H1 (cell line): ENCODE results near the gene TBK1. TPM values are rescaled to one million over a fixed set of nuclear protein-coding genes. Genes with fewer than 3 reads are reported as not detected.
A peak's percentile ranks its signal among the peaks of the same experiment; 100 is the strongest.

Source experiments
- CTCF ChIA-PET: fragments of 300-600 bp; sonication (Branson Sonifier 250); formaldehyde crosslinking; loops from one replicate; lab custom pipeline; 2021; ENCODE audit not compliant: partially characterized antibody; lab: Charles Lee
- POLR2A ChIA-PET: fragments of 300-600 bp; sonication (Branson Sonifier 250); formaldehyde crosslinking; loops from one replicate; lab custom pipeline; 2021; ENCODE audit warnings: inconsistent platforms; ENCODE audit not compliant: partially characterized antibody; lab: Charles Lee
- DNase-seq, 2 experiments: peaks; one replicate each; pipeline versions ENCODE4 v3.0.0 to v3.0.0-alpha.2; 2010 to 2022; ENCODE audit warnings: low spot score in 2 of 2, low read depth in 1 of 2, mixed read lengths in 1 of 2
- FAIRE-seq: peaks from 2 replicates; lab custom pipeline; 2011; peaks lifted over from hg19 to GRCh38; lab: Jason Lieb, UNC
- H2AFZ ChIP-seq: 2 replicates; pipeline ENCODE4 v1.8.1; 2012; ENCODE audit warnings: low read length, inconsistent platforms
- H2AK5ac ChIP-seq: 2 replicates; pipeline ENCODE4 v1.6.1; 2013; ENCODE audit warnings: low read depth, low read length
- H2BK120ac ChIP-seq: replicated peaks from 2 replicates; pipeline ENCODE3; 2013; ENCODE audit warnings: low read depth, low read length, inconsistent platforms
- H2BK12ac ChIP-seq: 2 replicates; pipeline ENCODE4 v1.6.1; 2013; ENCODE audit warnings: low read depth, low read length
- H2BK15ac ChIP-seq: 2 replicates; pipeline ENCODE4 v1.6.1; 2013; ENCODE audit warnings: low read length
- H2BK20ac ChIP-seq: 2 replicates; pipeline ENCODE4 v1.6.1; 2013; ENCODE audit warnings: low read length
- H2BK5ac ChIP-seq: 2 replicates; pipeline ENCODE4 v1.6.1; 2013; ENCODE audit warnings: low read depth, low read length
- H3K14ac ChIP-seq: 2 replicates; pipeline ENCODE4 v1.6.1; 2013; ENCODE audit warnings: inconsistent platforms; ENCODE audit not compliant: insufficient read length
- H3K18ac ChIP-seq: 2 replicates; pipeline ENCODE4 v1.6.1; 2013; ENCODE audit warnings: low read length; ENCODE audit errors: extremely low read depth
- H3K23ac ChIP-seq: 2 replicates; pipeline ENCODE4 v1.6.1; 2013; ENCODE audit warnings: inconsistent platforms; ENCODE audit not compliant: insufficient read length
- H3K23me2 ChIP-seq: 2 replicates; pipeline ENCODE4 v1.6.1; 2013; ENCODE audit warnings: low read depth, low read length
- H3K27ac ChIP-seq: 2 replicates; pipeline ENCODE4 v1.6.1; 2011; ENCODE audit warnings: low read depth, low read length, inconsistent platforms
- H3K27me3 ChIP-seq, 4 experiments: replicated peaks in 1 of 4; 1 replicate in 1 of 4; 2 replicates in 3 of 4; pipeline versions ENCODE4 v1.6.1 to v1.8.1; 2011 to 2013; ENCODE audit warnings: low read length in 3 of 4, mild to moderate bottlenecking in 3 of 4, inconsistent platforms in 2 of 4, mixed read lengths in 2 of 4, moderate library complexity in 1 of 4; ENCODE audit not compliant: control insufficient read depth in 3 of 4, insufficient read depth in 3 of 4; ENCODE audit errors: extremely low read depth in 1 of 4
- H3K36me3 ChIP-seq, 4 experiments: 2 replicates each; pipeline versions ENCODE4 v1.6.1 to v1.8.1; 2011 to 2013; ENCODE audit warnings: mild to moderate bottlenecking in 4 of 4, low read length in 3 of 4, moderate library complexity in 2 of 4, control low read depth in 1 of 4, inconsistent platforms in 1 of 4; ENCODE audit not compliant: insufficient read depth in 4 of 4, control insufficient read depth in 2 of 4
- H3K4ac ChIP-seq: replicated peaks from 2 replicates; pipeline ENCODE3; 2013; ENCODE audit warnings: low read length, low read depth, mixed read lengths, inconsistent platforms; ENCODE audit not compliant: insufficient read length
- H3K4me1 ChIP-seq, 4 experiments: replicated peaks in 1 of 4; 1 replicate in 1 of 4; 2 replicates in 3 of 4; pipeline versions ENCODE4 v1.6.1 to v1.8.1; 2011 to 2013; ENCODE audit warnings: low read length in 3 of 4, inconsistent platforms in 2 of 4, mixed read lengths in 1 of 4; ENCODE audit not compliant: insufficient read depth in 4 of 4, control insufficient read depth in 3 of 4
- H3K4me2 ChIP-seq, 2 experiments: 2 replicates each; pipeline versions ENCODE4 v1.6.1 to v1.8.1; 2011 to 2013; ENCODE audit warnings: low read depth in 2 of 2, low read length in 2 of 2, control low read depth in 1 of 2, inconsistent platforms in 1 of 2, mild to moderate bottlenecking in 1 of 2; ENCODE audit not compliant: insufficient read depth in 1 of 2
- H3K4me3 ChIP-seq, 4 experiments: fragments of 200-600, 300-600 bp in 1 of 4; sonication (generic), shearing (Covaris generic), sonication (Bioruptor Twin) in 1 of 4; 2 replicates each; pipeline versions ENCODE4 v1.5.1 to v1.8.1; 2011 to 2016; ENCODE audit warnings: low read length in 4 of 4, low read depth in 3 of 4, control low read depth in 2 of 4, inconsistent platforms in 2 of 4, mild to moderate bottlenecking in 2 of 4, mixed read lengths in 1 of 4, moderate library complexity in 1 of 4; ENCODE audit not compliant: insufficient read depth in 2 of 4; ENCODE audit errors: extremely low read depth in 1 of 4
- H3K56ac ChIP-seq: replicated peaks from 2 replicates; pipeline ENCODE3; 2013; ENCODE audit warnings: low read depth, mild to moderate bottlenecking, mixed read lengths, low read length, inconsistent platforms; ENCODE audit not compliant: insufficient read length
- H3K79me1 ChIP-seq: 2 replicates; pipeline ENCODE4 v1.6.1; 2013; ENCODE audit warnings: low read depth, low read length, control low read depth
- H3K79me2 ChIP-seq, 2 experiments: 2 replicates each; pipeline versions ENCODE4 v1.6.1 to v1.8.1; 2012 to 2013; ENCODE audit warnings: low read length in 2 of 2, mild to moderate bottlenecking in 2 of 2, inconsistent platforms in 1 of 2; ENCODE audit not compliant: insufficient read depth in 2 of 2, control insufficient read depth in 1 of 2
- H3K9ac ChIP-seq, 4 experiments: replicated peaks in 1 of 4; 1 replicate in 1 of 4; 2 replicates in 3 of 4; pipeline versions ENCODE4 v1.6.1 to v1.8.1; 2011 to 2013; ENCODE audit warnings: low read depth in 3 of 4, low read length in 3 of 4, control low read depth in 2 of 4, mild to moderate bottlenecking in 2 of 4, moderate library complexity in 2 of 4, inconsistent platforms in 1 of 4; ENCODE audit errors: extremely low read depth in 1 of 4
- H3K9me3 ChIP-seq, 2 experiments: 2 replicates each; pipeline versions ENCODE4 v1.6.1 to v1.8.1; 2012 to 2013; ENCODE audit warnings: mild to moderate bottlenecking in 2 of 2, moderate library complexity in 2 of 2, control low read depth in 1 of 2, inconsistent platforms in 1 of 2, low read depth in 1 of 2, low read length in 1 of 2, mixed read lengths in 1 of 2; ENCODE audit not compliant: insufficient read depth in 2 of 2
- H4K20me1 ChIP-seq, 2 experiments: replicated peaks in 1 of 2; 2 replicates each; pipeline versions ENCODE3 to v1.8.1; 2011 to 2013; ENCODE audit warnings: inconsistent platforms in 2 of 2, low read length in 2 of 2, mild to moderate bottlenecking in 1 of 2; ENCODE audit not compliant: insufficient read depth in 2 of 2, control insufficient read depth in 1 of 2
- H4K5ac ChIP-seq: 2 replicates; pipeline ENCODE4 v1.6.1; 2013; ENCODE audit warnings: low read length, low read depth, mixed read lengths, inconsistent platforms; ENCODE audit not compliant: insufficient read length
- H4K8ac ChIP-seq: 2 replicates; pipeline ENCODE4 v1.8.0; 2013; ENCODE audit warnings: mild to moderate bottlenecking, moderate library complexity, low read length, inconsistent platforms; ENCODE audit not compliant: insufficient read depth; ENCODE audit errors: extremely low read depth
- H4K91ac ChIP-seq: replicated peaks from 2 replicates; pipeline ENCODE3; 2013; ENCODE audit warnings: low read length, mixed read lengths, inconsistent platforms; ENCODE audit not compliant: insufficient read length
- BACH1 ChIP-seq: IDR thresholded peaks from 2 replicates; pipeline ENCODE4 v1.6.1; 2012; ENCODE audit warnings: low read length, improper control_type of control experiment
- KDM4A ChIP-seq: IDR thresholded peaks from one replicate; pipeline ENCODE4 v1.7.1; 2012; ENCODE audit warnings: low read depth, mild to moderate bottlenecking, moderate library complexity, low read length, inconsistent platforms; ENCODE audit not compliant: severe bottlenecking
- WGBS, 2 experiments: shearing (Covaris generic) in 1 of 2; methylation state at CpG; one replicate each; pipeline versions ENCODE4 v1.1.6 to v1.1.7; 2013 to 2015; ENCODE audit warnings: low lambda C conversion rate in 2 of 2, mixed read lengths in 2 of 2, inconsistent platforms in 1 of 2, low coverage in 1 of 2, missing lambda C conversion rate in 1 of 2; ENCODE audit not compliant: insufficient replicate concordance in 2 of 2, insufficient coverage in 1 of 2, insufficient read length in 1 of 2; ENCODE audit errors: extremely low coverage in 1 of 2, missing lambda C conversion rate in 1 of 2; 5-methylcytosine and 5-hydroxymethylcytosine counted together
- polyA plus RNA-seq, 7 experiments: library from polyadenylated mRNA; depleted of rRNA in 3 of 7; stranded (reverse) in 5 of 7; unstranded in 2 of 7; fragments of >200 nt in 5 of 7; fragments of 200-250 nt in 2 of 7; gene quantifications; 1 replicate in 5 of 7; 2 replicates in 1 of 7; 4 replicates in 1 of 7; pipeline versions ENCODE4 v1.2.1 to v1.2.3, GENCODE V29; 2011 to 2013; ENCODE audit warnings: missing spikeins in 2 of 7, mixed read lengths in 2 of 7
- total RNA-seq: library from RNA; stranded (reverse); fragmentation: NEBNext Ultra II Directional; extraction: Animal tissue kit (Norgen Biotek cat#: 25700); gene quantifications from 2 replicates; pipeline ENCODE4 v1.2.1, GENCODE V29; 2021

TBK1 gene
- total and polyA plus RNA-seq, 2 of the 8 experiments (the other 6 are each of a cell fraction or from before 2014, with no cell fraction given), result 5.3 to 20.4 TPM

- Histone ChIP-seq H3K14ac (no peak overlapping the region), H4K5ac (no peak overlapping the region), H3K79me1 (no peaks in the 10 kb centered on the region), H3K36me3 (peaks cover 0 to 19% (median 10%) of the 10 kb centered on the region in 4 experiments; a peak in 5 of 8 replicates), H2BK120ac (no peak overlapping the region), H3K23ac (no peak overlapping the region), H3K4me1 (peaks cover 0 to 10% (median 3%) of the 10 kb centered on the region in 4 experiments; a peak in 2 of 7 replicates), H2BK12ac (no peak overlapping the region), H3K9ac (peak overlapping the region; percentile 66 to 95 (median 83)), H3K56ac (peak overlapping the region; percentile 70), H2AFZ (no peak overlapping the region), H2BK20ac (no peak overlapping the region), H3K79me2 (peaks cover 3 to 50% of the 10 kb centered on the region in 2 experiments; a peak in 3 of 4 replicates), H4K8ac (peak overlapping the region; percentile 91), H2BK15ac (no peak overlapping the region), H3K9me3 (no peaks in the 10 kb centered on the region), H4K91ac (peak overlapping the region; percentile 69), H3K4me3 (peak overlapping the region; percentile 75 to 91 (median 88)), H4K20me1 (peaks cover 0 to 3% of the 10 kb centered on the region in 2 experiments), H3K27me3 (no peaks in the 10 kb centered on the region), H3K27ac (peak overlapping the region; percentile 65; the same call in 1 of the 2 replicates), H3K23me2 (peaks cover 4% of the 10 kb centered on the region; the same call in 1 of the 2 replicates), H2BK5ac (no peak overlapping the region), H2AK5ac (no peak overlapping the region), H3K4me2 (peak overlapping the region; percentile 80 to 88), H3K4ac (no peak overlapping the region), H3K18ac (no peak overlapping the region; the same call in 1 of the 2 replicates)
- ChIA-PET CTCF (no interaction called here), POLR2A (interaction anchor here (0.7 kb wide), 1 partner anchor 11 kb away, joined by 3 read pairs; no protein-coding TSS in a partner anchor)
- TF ChIP-seq BACH1 (0 out of 2 replicates have a peak, but pooled peaks have one; percentile 22), KDM4A (no peak)
- WGBS, 2 experiments, result 9% methylated on average over 16 of the region's 16 CpGs; no CpG with 5 or more reads in 1 of the 2 experiments
- DNase-seq (no peak), FAIRE-seq (no peak)
Measured at GRCh38 chr12:64452559-64453329, 824 bp downstream of the TBK1 start.
